HG02642 (cell line): ENCODE results near the gene WDSUB1.

Source experiments
- ATAC-seq: cut with Tn5 transposase; IDR thresholded peaks from one replicate; pipeline ENCODE4 v1.9.1; 2021; ENCODE audit warnings: mild to moderate bottlenecking; ENCODE audit not compliant: unreplicated experiment, poor library complexity

The WDSUB1 gene

GRCh38 chr2:159201360-159202063 lies 85.0 kb downstream of the WDSUB1 start:
- peak; percentile 96 for ATAC-seq

GRCh38 chr2:159200498-159200897 lies 86.0 kb downstream of the WDSUB1 start:
- no peak for ATAC-seq

- no peak for ATAC-seq
These were observed 86.6 kb downstream of the WDSUB1 start for GRCh38 chr2:159199761-159200465.

- no peak for ATAC-seq
These were observed 87.3 kb downstream of the WDSUB1 start for GRCh38 chr2:159199236-159199635.

- ATAC-seq: no peak
These were observed 90.0 kb downstream of the WDSUB1 start for GRCh38 chr2:159196393-159196925.

GRCh38 chr2:159195697-159196096 lies 90.8 kb downstream of the WDSUB1 start:
- no peak for ATAC-seq

GRCh38 chr2:159194241-159194640 lies 92.3 kb downstream of the WDSUB1 start:
- ATAC-seq: no peak

- no peak for ATAC-seq
These were observed 92.7 kb downstream of the WDSUB1 start for GRCh38 chr2:159193791-159194190.

GRCh38 chr2:159192371-159192918 lies 94.1 kb downstream of the WDSUB1 start:
- no peak for ATAC-seq

GRCh38 chr2:159188449-159188848 lies 98.1 kb downstream of the WDSUB1 start:
- ATAC-seq: no peak

GRCh38 chr2:159187106-159187505 lies 99.4 kb downstream of the WDSUB1 start:
- no peak for ATAC-seq

GRCh38 chr2:159186462-159186861 lies 100.0 kb downstream of the WDSUB1 start:
- peak; percentile 45 for ATAC-seq
